HEK293 (cell line): Measurements from ENCODE around the gene STX18.

Experiments used
- EGR2 ChIP-seq: fragments of 450-650 bp; formaldehyde crosslinking; IDR thresholded peaks from 2 replicates; pipeline ENCODE4 v1.5.1; 2016; ENCODE audit warnings: low read depth, missing biosample characterization, missing genetic modification characterization
- KLF9 ChIP-seq: fragments of 450-650 bp; formaldehyde crosslinking; IDR thresholded peaks from 2 replicates; pipeline ENCODE4 v1.5.1; 2016; ENCODE audit warnings: missing biosample characterization, missing genetic modification characterization, low read depth
- TRIM28 ChIP-seq: IDR thresholded peaks from 2 replicates; pipeline ENCODE4 v1.6.1; 2011; ENCODE audit warnings: low read length, control low read depth, borderline replicate concordance
- YY1 ChIP-seq: fragments of 450-650 bp; formaldehyde crosslinking; IDR thresholded peaks from 2 replicates; pipeline ENCODE4 v1.5.1; 2018; ENCODE audit warnings: missing biosample characterization, missing genetic modification characterization
- ZNF48 ChIP-seq: fragments of 450-650 bp; formaldehyde crosslinking; IDR thresholded peaks from 2 replicates; pipeline ENCODE4 v1.5.1; 2016; ENCODE audit warnings: missing biosample characterization, missing genetic modification characterization
- ZNF658 ChIP-seq: fragments of 450-650 bp; formaldehyde crosslinking; IDR thresholded peaks from 2 replicates; pipeline ENCODE4; 2016; ENCODE audit warnings: missing biosample characterization, missing genetic modification characterization
- TF ChIP-seq, protein P1 (sequence below): fragments of 450-650 bp; formaldehyde crosslinking; IDR thresholded peaks from 2 replicates; pipeline ENCODE4 v1.5.1; 2016; ENCODE audit warnings: missing biosample characterization, missing genetic modification characterization
- TF ChIP-seq, protein P2 (sequence below): fragments of 450-650 bp; formaldehyde crosslinking; IDR thresholded peaks from 2 replicates; pipeline ENCODE4 v1.5.1; 2016; ENCODE audit warnings: missing biosample characterization, missing genetic modification characterization

- TF ChIP-seq ZNF48 (no peak), EGR2 (tag by site-specific recombination) (no peak), TRIM28 (no peak), YY1 (tag by site-specific recombination) (no peak), ZNF658 (tag by site-specific recombination) (no peak), KLF9 (no peak)
- TF ChIP-seq, protein P1, sequence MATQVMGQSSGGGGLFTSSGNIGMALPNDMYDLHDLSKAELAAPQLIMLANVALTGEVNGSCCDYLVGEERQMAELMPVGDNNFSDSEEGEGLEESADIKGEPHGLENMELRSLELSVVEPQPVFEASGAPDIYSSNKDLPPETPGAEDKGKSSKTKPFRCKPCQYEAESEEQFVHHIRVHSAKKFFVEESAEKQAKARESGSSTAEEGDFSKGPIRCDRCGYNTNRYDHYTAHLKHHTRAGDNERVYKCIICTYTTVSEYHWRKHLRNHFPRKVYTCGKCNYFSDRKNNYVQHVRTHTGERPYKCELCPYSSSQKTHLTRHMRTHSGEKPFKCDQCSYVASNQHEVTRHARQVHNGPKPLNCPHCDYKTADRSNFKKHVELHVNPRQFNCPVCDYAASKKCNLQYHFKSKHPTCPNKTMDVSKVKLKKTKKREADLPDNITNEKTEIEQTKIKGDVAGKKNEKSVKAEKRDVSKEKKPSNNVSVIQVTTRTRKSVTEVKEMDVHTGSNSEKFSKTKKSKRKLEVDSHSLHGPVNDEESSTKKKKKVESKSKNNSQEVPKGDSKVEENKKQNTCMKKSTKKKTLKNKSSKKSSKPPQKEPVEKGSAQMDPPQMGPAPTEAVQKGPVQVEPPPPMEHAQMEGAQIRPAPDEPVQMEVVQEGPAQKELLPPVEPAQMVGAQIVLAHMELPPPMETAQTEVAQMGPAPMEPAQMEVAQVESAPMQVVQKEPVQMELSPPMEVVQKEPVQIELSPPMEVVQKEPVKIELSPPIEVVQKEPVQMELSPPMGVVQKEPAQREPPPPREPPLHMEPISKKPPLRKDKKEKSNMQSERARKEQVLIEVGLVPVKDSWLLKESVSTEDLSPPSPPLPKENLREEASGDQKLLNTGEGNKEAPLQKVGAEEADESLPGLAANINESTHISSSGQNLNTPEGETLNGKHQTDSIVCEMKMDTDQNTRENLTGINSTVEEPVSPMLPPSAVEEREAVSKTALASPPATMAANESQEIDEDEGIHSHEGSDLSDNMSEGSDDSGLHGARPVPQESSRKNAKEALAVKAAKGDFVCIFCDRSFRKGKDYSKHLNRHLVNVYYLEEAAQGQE (tag by site-specific recombination) = no peak
- TF ChIP-seq, protein P2, sequence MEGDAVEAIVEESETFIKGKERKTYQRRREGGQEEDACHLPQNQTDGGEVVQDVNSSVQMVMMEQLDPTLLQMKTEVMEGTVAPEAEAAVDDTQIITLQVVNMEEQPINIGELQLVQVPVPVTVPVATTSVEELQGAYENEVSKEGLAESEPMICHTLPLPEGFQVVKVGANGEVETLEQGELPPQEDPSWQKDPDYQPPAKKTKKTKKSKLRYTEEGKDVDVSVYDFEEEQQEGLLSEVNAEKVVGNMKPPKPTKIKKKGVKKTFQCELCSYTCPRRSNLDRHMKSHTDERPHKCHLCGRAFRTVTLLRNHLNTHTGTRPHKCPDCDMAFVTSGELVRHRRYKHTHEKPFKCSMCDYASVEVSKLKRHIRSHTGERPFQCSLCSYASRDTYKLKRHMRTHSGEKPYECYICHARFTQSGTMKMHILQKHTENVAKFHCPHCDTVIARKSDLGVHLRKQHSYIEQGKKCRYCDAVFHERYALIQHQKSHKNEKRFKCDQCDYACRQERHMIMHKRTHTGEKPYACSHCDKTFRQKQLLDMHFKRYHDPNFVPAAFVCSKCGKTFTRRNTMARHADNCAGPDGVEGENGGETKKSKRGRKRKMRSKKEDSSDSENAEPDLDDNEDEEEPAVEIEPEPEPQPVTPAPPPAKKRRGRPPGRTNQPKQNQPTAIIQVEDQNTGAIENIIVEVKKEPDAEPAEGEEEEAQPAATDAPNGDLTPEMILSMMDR (tag by site-specific recombination) = no peak
These were observed 95.4 kb downstream of the STX18 start for GRCh38 chr4:4446434-4446833.
